PC-3 (cell line): ENCODE results near the gene TRIM14. TPM values are rescaled to one million over a fixed set of nuclear protein-coding genes. Genes with fewer than 3 reads are reported as not detected.

Experiments
- ATAC-seq: fragments of 200-7000 bp; cut with Tn5 transposase; 2 replicates; pipeline ENCODE4 v1.9.1; 2020; ENCODE audit warnings: mild to moderate bottlenecking, moderate library complexity
- BruUV-seq: library from RNA; stranded (reverse); fragments of 400-500 nt; replicated peaks from 2 replicates; lab custom pipeline; 2021; lab: Mats Ljungman, UMichigan
- CTCF ChIA-PET: fragments of 300-600 bp; sonication (Branson Sonifier 250); formaldehyde crosslinking; loops from one replicate; lab custom pipeline; 2022; ENCODE audit warnings: antibody characterized with exemption; lab: Charles Lee
- POLR2A ChIA-PET: fragments of 300-600 bp; sonication (Branson Sonifier 250); formaldehyde crosslinking; loops from one replicate; lab custom pipeline; 2022; ENCODE audit warnings: antibody characterized with exemption; ENCODE audit not compliant: unreplicated experiment; lab: Charles Lee
- DNase-seq: peaks from one replicate; pipeline ENCODE4 v3.0.0-alpha.2; 2015
- H2AFZ ChIP-seq: fragments of 300-600 bp; sonication (generic); 2 replicates; pipeline ENCODE4 v1.6.0; 2016; ENCODE audit warnings: antibody characterized with exemption, low read length
- H3F3A ChIP-seq: fragments of 300-600 bp; sonication (generic); one replicate; pipeline ENCODE4 v1.6.0; 2017; ENCODE audit warnings: antibody characterized with exemption, low read length, control low read depth, mild to moderate bottlenecking; ENCODE audit not compliant: unreplicated experiment
- H3K27ac ChIP-seq: fragments of 300-600 bp; sonication (generic); 2 replicates; pipeline ENCODE4 v1.5.1; 2016; ENCODE audit warnings: mild to moderate bottlenecking, low read length
- H3K27me3 ChIP-seq: fragments of 300-600 bp; sonication (generic); 2 replicates; pipeline ENCODE4 v1.6.1; 2016; ENCODE audit warnings: low read length, mixed read lengths
- H3K36me3 ChIP-seq: fragments of 300-600 bp; sonication (generic); 2 replicates; pipeline ENCODE4 v1.6.1; 2016; ENCODE audit warnings: low read depth, mixed run types, low read length, mixed read lengths
- H3K4me1 ChIP-seq: fragments of 300-600 bp; sonication (generic); 2 replicates; pipeline ENCODE4 v1.5.1; 2016; ENCODE audit warnings: low read length; ENCODE audit not compliant: insufficient read depth
- H3K4me2 ChIP-seq: fragments of 300-600 bp; sonication (generic); 2 replicates; pipeline ENCODE4 v1.6.0; 2016; ENCODE audit warnings: low read length
- H3K4me3 ChIP-seq: fragments of 300-600 bp; sonication (generic); 2 replicates; pipeline ENCODE4 v1.5.1; 2016; ENCODE audit warnings: mild to moderate bottlenecking, low read length, mixed read lengths
- H3K79me2 ChIP-seq: fragments of 300-600 bp; sonication (generic); 2 replicates; pipeline ENCODE4 v1.6.1; 2017; ENCODE audit warnings: low read length, mixed read lengths
- H3K9ac ChIP-seq: fragments of 300-600 bp; sonication (generic); 2 replicates; pipeline ENCODE4 v1.6.0; 2016; ENCODE audit warnings: mild to moderate bottlenecking, low read length
- H3K9me2 ChIP-seq: fragments of 300-600 bp; sonication (generic); replicated peaks from 2 replicates; pipeline ENCODE4 v1.6.1; 2016; ENCODE audit warnings: mixed run types, low read length, mixed read lengths
- H3K9me3 ChIP-seq: fragments of 300-600 bp; sonication (generic); 2 replicates; pipeline ENCODE4 v1.6.1; 2016; ENCODE audit warnings: low read length, mixed read lengths
- H4K20me1 ChIP-seq: fragments of 300-600 bp; sonication (generic); 2 replicates; pipeline ENCODE4 v1.6.1; 2016; ENCODE audit warnings: low read length, mixed read lengths
- EZH2 ChIP-seq: fragments of 300-600 bp; sonication (generic); IDR thresholded peaks from one replicate; pipeline ENCODE4 v1.6.1; 2017; ENCODE audit warnings: antibody characterized with exemption, mild to moderate bottlenecking, low read length; ENCODE audit not compliant: unreplicated experiment
- EZH2phosphoT487 ChIP-seq: fragments of 300-600 bp; sonication (generic); IDR thresholded peaks from 2 replicates; pipeline ENCODE4 v1.6.1; 2018; ENCODE audit warnings: mild to moderate bottlenecking, antibody characterized with exemption, low read length, borderline replicate concordance
- intact Hi-C: fragments of 100-400 bp; cut with micrococcal nuclease; formaldehyde crosslinking; loops from 2 replicates; pipeline ENCODE4 v1.9.0; 2023
- total RNA-seq: library from RNA; depleted of rRNA; stranded (reverse); fragments of >200 nt; gene quantifications from 2 replicates; pipeline ENCODE4 v1.2.3, GENCODE V29; 2014
- TF ChIP-seq, protein P1 (sequence below): fragments of 300-600 bp; sonication (generic); conservative IDR thresholded peaks from 2 replicates; pipeline ENCODE4 v1.5.1; 2017; ENCODE audit warnings: antibody characterized with exemption, low read depth, mild to moderate bottlenecking, low read length

TRIM14 gene
- total RNA-seq, 1 experiment from 2014 or later, result 11.2 TPM

DNA sequence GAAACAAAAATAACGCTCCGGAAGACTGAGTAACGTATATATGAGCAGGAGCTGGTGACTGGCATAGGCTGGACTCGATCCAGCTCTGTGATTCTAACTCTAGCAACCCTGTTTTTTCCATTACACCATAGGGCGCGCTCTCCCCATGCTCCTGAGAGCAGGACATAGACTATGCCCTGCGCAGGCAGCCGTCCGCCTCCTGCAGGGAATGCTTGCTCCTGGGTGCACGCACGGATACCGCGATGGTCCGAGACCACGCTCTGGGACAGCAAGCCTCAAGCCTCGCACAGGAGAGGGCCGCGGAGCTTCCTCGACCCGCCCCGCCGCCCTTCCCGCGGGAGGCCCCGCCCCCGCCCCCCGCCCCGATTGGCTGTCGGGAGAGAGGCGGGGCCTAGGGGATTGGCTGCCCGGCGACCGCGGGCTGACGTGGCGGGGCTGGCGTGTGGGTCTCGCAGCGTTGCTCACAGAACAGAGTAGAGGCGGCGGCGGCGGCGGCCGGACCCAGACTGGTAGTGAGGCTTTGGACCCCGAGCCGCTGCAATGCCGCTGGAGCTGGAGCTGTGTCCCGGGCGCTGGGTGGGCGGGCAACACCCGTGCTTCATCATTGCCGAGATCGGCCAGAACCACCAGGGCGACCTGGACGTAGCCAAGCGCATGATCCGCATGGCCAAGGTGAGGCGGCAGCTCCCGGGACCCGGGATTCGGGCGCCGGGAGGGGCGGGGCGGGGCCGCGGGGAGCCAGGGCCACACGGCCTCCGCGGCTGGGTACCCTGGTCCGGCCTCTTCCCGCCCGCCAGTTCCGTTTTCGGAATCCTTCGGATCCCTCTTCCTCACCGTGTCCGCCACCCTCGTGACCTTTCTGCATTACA, 62.5 kb downstream of the TRIM14 start, which contains the start of gene NANS:
TSS of gene NANS (plus strand) at position 464 of the 869 bp plus-strand sequence. CDS start at position 541, 77 bp downstream.
- no TSS peak for BruUV-seq
- POLR2A ChIA-PET, result interaction anchor here (0.6 to 1.1 kb wide), 5 partner anchors 15 to 360 kb away, joined by 3 to 9 read pairs (median 4); partner anchors contain the start of genes TBC1D2 and XPA
- Histone ChIP-seq H3K79me2 (peaks cover 40% of the 10 kb centered on the region), H3K9me3 (no peaks in the 10 kb centered on the region), H3F3A (no peaks in the 10 kb centered on the region), H3K9me2 (no peaks in the 10 kb centered on the region), H4K20me1 (peaks cover 7% of the 10 kb centered on the region), H3K9ac (peak within 1 kb of the TSS; percentile 84), H3K27ac (peak within 1 kb of the TSS; percentile 77), H3K36me3 (no peaks in the 10 kb centered on the region), H2AFZ (peak within 1 kb of the TSS; percentile 87), H3K4me3 (peak within 1 kb of the TSS; percentile 97), H3K4me1 (peaks cover 12% of the 10 kb centered on the region), H3K4me2 (peak within 1 kb of the TSS; percentile 86), H3K27me3 (no peaks in the 10 kb centered on the region)
- ATAC-seq (peak; percentile 94), DNase-seq (peak; percentile 89)
- intact Hi-C loops, result loop anchor here (2.0 kb wide), 2 partner anchors 74 to 134 kb away; partner anchors contain the start of genes ANP32B and TRMO
- CTCF ChIA-PET, result interaction anchor here (0.6 to 0.7 kb wide), 4 partner anchors 12 to 601 kb away, joined by 3 to 5 read pairs (median 3); no protein-coding TSS in a partner anchor
- TF ChIP-seq, protein P1, sequence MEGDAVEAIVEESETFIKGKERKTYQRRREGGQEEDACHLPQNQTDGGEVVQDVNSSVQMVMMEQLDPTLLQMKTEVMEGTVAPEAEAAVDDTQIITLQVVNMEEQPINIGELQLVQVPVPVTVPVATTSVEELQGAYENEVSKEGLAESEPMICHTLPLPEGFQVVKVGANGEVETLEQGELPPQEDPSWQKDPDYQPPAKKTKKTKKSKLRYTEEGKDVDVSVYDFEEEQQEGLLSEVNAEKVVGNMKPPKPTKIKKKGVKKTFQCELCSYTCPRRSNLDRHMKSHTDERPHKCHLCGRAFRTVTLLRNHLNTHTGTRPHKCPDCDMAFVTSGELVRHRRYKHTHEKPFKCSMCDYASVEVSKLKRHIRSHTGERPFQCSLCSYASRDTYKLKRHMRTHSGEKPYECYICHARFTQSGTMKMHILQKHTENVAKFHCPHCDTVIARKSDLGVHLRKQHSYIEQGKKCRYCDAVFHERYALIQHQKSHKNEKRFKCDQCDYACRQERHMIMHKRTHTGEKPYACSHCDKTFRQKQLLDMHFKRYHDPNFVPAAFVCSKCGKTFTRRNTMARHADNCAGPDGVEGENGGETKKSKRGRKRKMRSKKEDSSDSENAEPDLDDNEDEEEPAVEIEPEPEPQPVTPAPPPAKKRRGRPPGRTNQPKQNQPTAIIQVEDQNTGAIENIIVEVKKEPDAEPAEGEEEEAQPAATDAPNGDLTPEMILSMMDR, result no peak
- TF ChIP-seq EZH2phosphoT487 (peak; percentile 64; the same call in 1 of the 2 replicates), EZH2 (no peak)

DNA sequence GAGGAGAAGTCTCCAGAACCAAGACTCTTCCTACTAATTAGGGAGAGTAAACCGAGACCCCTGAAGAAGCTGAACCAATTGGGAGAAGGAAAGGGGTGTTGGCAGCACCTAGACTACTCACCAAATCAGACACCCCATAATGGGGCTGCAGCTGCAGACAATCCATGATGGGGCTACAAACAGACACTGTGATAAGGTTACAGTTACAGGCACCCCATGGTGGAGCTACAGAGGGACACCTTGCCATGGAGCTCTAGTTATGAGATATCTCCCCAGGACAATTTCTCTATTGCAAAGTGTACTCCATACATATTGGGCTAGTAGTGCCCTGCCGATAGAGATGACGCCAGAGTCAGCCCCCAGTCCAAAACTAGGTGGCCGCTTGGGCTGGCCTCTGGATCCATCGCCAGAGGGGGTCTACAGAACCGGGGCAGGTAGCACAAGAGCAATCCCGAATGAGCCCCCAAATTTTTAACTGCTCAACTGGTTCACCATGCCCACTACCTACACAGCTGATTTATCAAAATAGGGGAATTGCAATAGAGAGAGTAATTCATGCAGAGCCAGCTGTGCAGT, 64.6 kb downstream of the TRIM14 start:
- no peak overlapping the region for H3K4me2 ChIP-seq
- H3F3A ChIP-seq, result no peaks in the 10 kb centered on the region
- H3K79me2 ChIP-seq, result peaks cover 27% of the 10 kb centered on the region
- no peaks in the 10 kb centered on the region for H3K9me2 ChIP-seq
- H3K27ac ChIP-seq, result no peak overlapping the region
- no peak for ATAC-seq
- H4K20me1 ChIP-seq, result peaks cover 4% of the 10 kb centered on the region
- no peak for DNase-seq
- intact Hi-C loops, result no loop called here
- no peaks in the 10 kb centered on the region for H3K9me3 ChIP-seq
- H3K9ac ChIP-seq, result no peak overlapping the region
- no peak overlapping the region for H3K4me3 ChIP-seq
- BruUV-seq, result no TSS peak
- H3K4me1 ChIP-seq, result peaks cover 12% of the 10 kb centered on the region
- no peak for TF ChIP-seq EZH2
- TF ChIP-seq EZH2phosphoT487, result no peak
- TF ChIP-seq, protein P1, result no peak
- H3K36me3 ChIP-seq, result no peaks in the 10 kb centered on the region
- H3K27me3 ChIP-seq, result no peaks in the 10 kb centered on the region
- ChIA-PET POLR2A (no interaction called here), CTCF (no interaction called here)
- H2AFZ ChIP-seq, result no peak overlapping the region
